Endothelial cell of umbilical vein (primary cell): ENCODE data around the gene DLEC1. TPM values are rescaled to one million over a fixed set of nuclear protein-coding genes. Genes with fewer than 3 reads are reported as not detected.
"Not testable (repeated sequence)": the region's sequence is repeated elsewhere in the genome, so short reads cannot be mapped to it uniquely, and the experiment has no call there.

Experiments used
- BruUV-seq: library from RNA; stranded (reverse); fragments of 400-500 nt; replicated peaks from 2 replicates; lab custom pipeline; 2021; lab: Mats Ljungman, UMichigan
- CTCF ChIA-PET: fragments of 300-600, 350-600 bp; sonication (Branson Sonifier 250); formaldehyde crosslinking; loops from one replicate; lab custom pipeline; 2021; ENCODE audit warnings: antibody characterized with exemption, inconsistent platforms; lab: Charles Lee
- POLR2A ChIA-PET: fragments of 300-600, 350-600 bp; sonication (Branson Sonifier 250); formaldehyde crosslinking; loops from one replicate; lab custom pipeline; 2021; ENCODE audit warnings: antibody characterized with exemption, inconsistent platforms; lab: Charles Lee
- DNase-seq: peaks from one replicate; pipeline ENCODE4 v3.0.0-alpha.2; 2011; ENCODE audit warnings: low read depth, low spot score
- FAIRE-seq: peaks from 2 replicates; lab custom pipeline; 2011; peaks lifted over from hg19 to GRCh38; lab: Jason Lieb, UNC
- H2AFZ ChIP-seq: 2 replicates; pipeline ENCODE4 v1.6.0; 2012; ENCODE audit warnings: low read depth, low read length, control low read depth, inconsistent platforms
- H3K27ac ChIP-seq: 2 replicates; pipeline ENCODE4 v1.5.1; 2011; ENCODE audit warnings: low read depth, mild to moderate bottlenecking, control low read depth, low read length, moderate library complexity; ENCODE audit not compliant: insufficient read depth
- H3K27me3 ChIP-seq, 2 experiments: 2 replicates each; pipeline versions ENCODE4 v1.6.0 to v1.6.1; 2011; ENCODE audit warnings: low read length in 2 of 2, mixed read lengths in 1 of 2; ENCODE audit not compliant: control insufficient read depth in 2 of 2, insufficient read depth in 2 of 2
- H3K36me3 ChIP-seq, 2 experiments: 2 replicates in 1 of 2; 3 replicates in 1 of 2; pipeline ENCODE4 v1.5.1; 2011; ENCODE audit warnings: low read length in 2 of 2, mild to moderate bottlenecking in 1 of 2, moderate library complexity in 1 of 2; ENCODE audit not compliant: control insufficient read depth in 2 of 2, insufficient read depth in 2 of 2; ENCODE audit errors: extremely low read depth in 1 of 2
- H3K4me1 ChIP-seq: 3 replicates; pipeline ENCODE4 v1.5.1; 2011; ENCODE audit warnings: mild to moderate bottlenecking, low read length; ENCODE audit not compliant: control insufficient read depth, insufficient read depth; ENCODE audit errors: extremely low read depth
- H3K4me2 ChIP-seq: 2 replicates; pipeline ENCODE4 v1.6.1; 2011; ENCODE audit warnings: low read length, control low read depth, mixed read lengths; ENCODE audit not compliant: insufficient read depth
- H3K4me3 ChIP-seq, 3 experiments: fragments of 200-600 bp in 1 of 3; sonication (generic), shearing (Covaris generic) in 1 of 3; replicated peaks in 1 of 3; 2 replicates each; pipeline ENCODE4 v1.5.1; 2011 to 2016; ENCODE audit warnings: control low read depth in 3 of 3, low read length in 3 of 3, mild to moderate bottlenecking in 2 of 3, inconsistent platforms in 1 of 3, low read depth in 1 of 3, moderate library complexity in 1 of 3; ENCODE audit not compliant: insufficient read depth in 1 of 3
- H3K79me2 ChIP-seq: 2 replicates; pipeline ENCODE4 v1.6.0; 2012; ENCODE audit warnings: low read length, inconsistent platforms; ENCODE audit not compliant: control insufficient read depth, insufficient read depth
- H3K9ac ChIP-seq: replicated peaks from 2 replicates; pipeline ENCODE3; 2011; ENCODE audit warnings: low read length, control low read depth; ENCODE audit not compliant: insufficient read depth; ENCODE audit errors: extremely low read depth
- H3K9me1 ChIP-seq: replicated peaks from 3 replicates; pipeline ENCODE4 v1.6.0; 2011; ENCODE audit warnings: mild to moderate bottlenecking, low read length; ENCODE audit not compliant: control insufficient read depth, insufficient read depth; ENCODE audit errors: extremely low read depth
- H3K9me3 ChIP-seq: replicated peaks from 2 replicates; pipeline ENCODE4 v1.5.1; 2012; ENCODE audit warnings: low read length, inconsistent platforms; ENCODE audit not compliant: control insufficient read depth, insufficient read depth
- H4K20me1 ChIP-seq: replicated peaks from 2 replicates; pipeline ENCODE3; 2011; ENCODE audit warnings: mild to moderate bottlenecking, low read length; ENCODE audit not compliant: control insufficient read depth, insufficient read depth; ENCODE audit errors: extremely low read depth
- EZH2 ChIP-seq: IDR thresholded peaks from 2 replicates; pipeline ENCODE4 v1.6.1; 2012; ENCODE audit warnings: borderline replicate concordance, low read depth, mild to moderate bottlenecking, moderate library complexity, low read length, inconsistent platforms; ENCODE audit not compliant: severe bottlenecking
- FOS ChIP-seq: IDR thresholded peaks from 2 replicates; pipeline ENCODE4 v1.6.1; 2011; ENCODE audit warnings: mild to moderate bottlenecking, low read length, moderate library complexity, borderline replicate concordance; ENCODE audit not compliant: insufficient read depth
- GATA2 ChIP-seq: IDR thresholded peaks from 2 replicates; pipeline ENCODE4 v1.7.0; 2011; ENCODE audit warnings: low read depth, mild to moderate bottlenecking, moderate library complexity, mixed read lengths, low read length; ENCODE audit not compliant: insufficient read length, insufficient read depth
- JUN ChIP-seq: IDR thresholded peaks from 2 replicates; pipeline ENCODE4 v1.6.1; 2011; ENCODE audit warnings: borderline replicate concordance, low read depth; ENCODE audit not compliant: insufficient read length, insufficient read depth
- MYC ChIP-seq: IDR thresholded peaks from one replicate; pipeline ENCODE4 v1.6.1; 2011; ENCODE audit warnings: mild to moderate bottlenecking, low read depth, low read length
- POLR2A ChIP-seq: IDR thresholded peaks from 2 replicates; pipeline ENCODE4 v1.6.1; 2012; ENCODE audit warnings: low read depth, mild to moderate bottlenecking, control low read depth, low read length
- POLR2AphosphoS5 ChIP-seq: IDR thresholded peaks from 2 replicates; pipeline ENCODE4 v1.6.1; 2012; ENCODE audit warnings: low read depth, mild to moderate bottlenecking, control low read depth, low read length, moderate library complexity; ENCODE audit not compliant: insufficient read depth
- dilution Hi-C: fragments of 300-500 bp; cut with MboI; formaldehyde crosslinking; loops from one replicate; pipeline ENCODE4 v1.15.0; 2019; ENCODE audit warnings: low sequenced_read_pairs; ENCODE audit not compliant: extremely low pct_ligation_motif_present
- intact Hi-C: fragments of 100-400 bp; cut with micrococcal nuclease; formaldehyde crosslinking; loops from one replicate; pipeline ENCODE4 v1.10.0; 2022
- polyA plus RNA-seq, 4 experiments: library from polyadenylated mRNA; depleted of rRNA in 3 of 4; stranded (reverse) in 3 of 4; unstranded in 1 of 4; fragments of >200 nt; gene quantifications; 2 replicates each; pipeline versions ENCODE4 v1.2.1 to v1.2.3, GENCODE V29; 2011 to 2012; ENCODE audit warnings: missing spikeins in 1 of 4
- total RNA-seq: library from RNA; stranded (reverse); gene quantifications from 2 replicates; pipeline ENCODE4 v1.2.3, GENCODE V29; 2021
- TF ChIP-seq, protein P1 (sequence below): IDR thresholded peaks from 2 replicates; pipeline ENCODE4 v1.6.1; 2011; ENCODE audit not compliant: insufficient read depth, insufficient read length
- TF ChIP-seq, protein P2 (sequence below), 2 donors: IDR thresholded peaks; 1 replicate in 1 of 2; 2 replicates in 1 of 2; pipeline ENCODE4 v1.5.1; 2011; ENCODE audit warnings: low read length in 2 of 2, mild to moderate bottlenecking in 2 of 2, moderate library complexity in 2 of 2, control low read depth in 1 of 2, inconsistent platforms in 1 of 2, low read depth in 1 of 2; ENCODE audit not compliant: insufficient read depth in 1 of 2; ENCODE audit errors: extremely low read depth in 1 of 2

The DLEC1 gene
- total and polyA plus RNA-seq, 2 donors (not counting 3 experiments of a cell fraction or from before 2014, with no cell fraction given) = not detected

DNA sequence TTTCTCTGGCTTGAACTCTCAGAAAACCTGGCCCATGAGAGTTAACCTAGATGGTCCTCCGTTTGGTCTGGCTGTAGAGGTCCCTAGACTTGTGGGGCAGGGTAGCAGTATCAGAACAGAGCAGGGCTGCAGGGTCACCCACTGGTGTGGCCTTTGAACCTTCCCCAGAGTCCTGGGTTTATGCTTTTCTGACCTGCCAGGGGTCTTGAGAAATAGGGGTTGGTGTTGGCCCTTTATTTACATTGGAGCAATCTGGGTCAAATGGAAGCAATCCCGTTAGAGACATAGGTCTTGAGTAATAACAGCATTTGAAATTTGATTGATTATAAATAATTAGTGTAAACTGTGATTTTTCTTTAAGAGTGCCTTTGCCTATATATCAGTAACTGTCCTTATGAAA, 23.8 kb downstream of the DLEC1 start:
- Histone ChIP-seq H3K4me3 (no peak overlapping the region), H3K9ac (no peak overlapping the region), H3K27ac (no peak overlapping the region), H3K27me3 (peaks cover 0 to 2% of the 10 kb centered on the region in 2 experiments), H3K4me1 (no peaks in the 10 kb centered on the region), H3K36me3 (no peaks in the 10 kb centered on the region), H3K4me2 (no peak overlapping the region), H3K79me2 (no peaks in the 10 kb centered on the region), H4K20me1 (no peaks in the 10 kb centered on the region), H2AFZ (no peak overlapping the region), H3K9me3 (no peaks in the 10 kb centered on the region), H3K9me1 (no peaks in the 10 kb centered on the region)
- TF ChIP-seq, protein P1, sequence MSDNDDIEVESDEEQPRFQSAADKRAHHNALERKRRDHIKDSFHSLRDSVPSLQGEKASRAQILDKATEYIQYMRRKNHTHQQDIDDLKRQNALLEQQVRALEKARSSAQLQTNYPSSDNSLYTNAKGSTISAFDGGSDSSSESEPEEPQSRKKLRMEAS = no peak
- TF ChIP-seq GATA2 (no peak), POLR2AphosphoS5 (no peak), FOS (no peak), JUN (no peak), EZH2 (no peak), MYC (no peak), POLR2A (no peak)
- TF ChIP-seq, protein P2, sequence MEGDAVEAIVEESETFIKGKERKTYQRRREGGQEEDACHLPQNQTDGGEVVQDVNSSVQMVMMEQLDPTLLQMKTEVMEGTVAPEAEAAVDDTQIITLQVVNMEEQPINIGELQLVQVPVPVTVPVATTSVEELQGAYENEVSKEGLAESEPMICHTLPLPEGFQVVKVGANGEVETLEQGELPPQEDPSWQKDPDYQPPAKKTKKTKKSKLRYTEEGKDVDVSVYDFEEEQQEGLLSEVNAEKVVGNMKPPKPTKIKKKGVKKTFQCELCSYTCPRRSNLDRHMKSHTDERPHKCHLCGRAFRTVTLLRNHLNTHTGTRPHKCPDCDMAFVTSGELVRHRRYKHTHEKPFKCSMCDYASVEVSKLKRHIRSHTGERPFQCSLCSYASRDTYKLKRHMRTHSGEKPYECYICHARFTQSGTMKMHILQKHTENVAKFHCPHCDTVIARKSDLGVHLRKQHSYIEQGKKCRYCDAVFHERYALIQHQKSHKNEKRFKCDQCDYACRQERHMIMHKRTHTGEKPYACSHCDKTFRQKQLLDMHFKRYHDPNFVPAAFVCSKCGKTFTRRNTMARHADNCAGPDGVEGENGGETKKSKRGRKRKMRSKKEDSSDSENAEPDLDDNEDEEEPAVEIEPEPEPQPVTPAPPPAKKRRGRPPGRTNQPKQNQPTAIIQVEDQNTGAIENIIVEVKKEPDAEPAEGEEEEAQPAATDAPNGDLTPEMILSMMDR (IDR thresholded peaks at IDR 0.05; ENCODE audit: extremely low read depth in 1 of 2, insufficient read depth in 1 of 2, low read depth in 1 of 2, low read length in 2 of 2) = no peak
- ChIA-PET POLR2A (no interaction called here), CTCF (interaction anchor here (1.0 to 1.8 kb wide), 2 partner anchors 12 to 18 kb away, joined by 3 to 4 read pairs; no protein-coding TSS in a partner anchor)
- intact Hi-C loops (no loop called here), dilution Hi-C loops (no loop called here)
- no TSS peak for BruUV-seq
- DNase-seq (no peak), FAIRE-seq (no peak)

DNA sequence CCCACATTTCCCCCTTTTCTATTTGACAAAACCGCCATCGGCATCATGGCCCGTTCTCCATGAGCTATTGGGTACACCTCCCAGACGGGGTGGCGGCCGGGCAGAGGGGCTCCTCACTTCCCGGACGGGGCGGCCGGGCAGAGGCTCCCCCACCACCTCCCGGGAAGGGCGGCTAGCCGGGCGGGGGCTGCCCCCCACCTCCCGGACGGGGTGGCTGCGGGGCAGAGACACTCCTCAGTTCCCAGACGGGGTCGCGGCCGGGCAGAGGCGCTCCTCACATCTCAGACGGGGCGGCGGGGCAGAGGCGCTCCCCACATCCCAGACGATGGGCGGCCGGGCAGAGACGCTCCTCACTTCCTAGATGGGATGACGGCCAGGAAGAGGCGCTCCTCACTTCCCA, 25.4 kb downstream of the DLEC1 start:
- FAIRE-seq, H3K4me1 ChIP-seq, DNase-seq, POLR2A ChIA-PET, H3K27ac ChIP-seq, H3K4me2 ChIP-seq, H3K36me3 ChIP-seq, H3K4me3 ChIP-seq, H3K27me3 ChIP-seq, BruUV-seq, H3K9me1 ChIP-seq, H3K9me3 ChIP-seq, CTCF ChIA-PET, H3K79me2 ChIP-seq, H2AFZ ChIP-seq, dilution Hi-C loops, H3K9ac ChIP-seq, H4K20me1 ChIP-seq, intact Hi-C loops: not testable (repeated sequence)
